ENCODE data around the gene MYO1G. TPM values are rescaled to one million over a fixed set of nuclear protein-coding genes. Genes with fewer than 3 reads are reported as not detected.
A peak's percentile ranks its signal among the peaks of the same experiment; 100 is the strongest.
"Not testable (repeated sequence)": the region's sequence is repeated elsewhere in the genome, so short reads cannot be mapped to it uniquely, and the experiment has no call there.

The MYO1G gene
- total RNA-seq, 1 experiment from 2014 or later: 0.76 TPM

GRCh38 chr7:44999245-45000092 is 20.7 kb upstream of the MYO1G start:
- peak; percentile 98 for DNase-seq (ENCODE audit: low spot score)

- DNase-seq (ENCODE audit: low spot score): no peak
These were observed 19.5 kb upstream of the MYO1G start for GRCh38 chr7:44998153-44998871.

GRCh38 chr7:44995555-44996493 is 17.0 kb upstream of the MYO1G start:
- no peak for DNase-seq (ENCODE audit: low spot score)

GRCh38 chr7:44994877-44995554 is 16.2 kb upstream of the MYO1G start:
- no peak for DNase-seq (ENCODE audit: low spot score)

- DNase-seq (ENCODE audit: low spot score): not testable (repeated sequence)
These were observed 13.4 kb upstream of the MYO1G start for GRCh38 chr7:44992004-44992795.

GRCh38 chr7:44990109-44991023 is 11.6 kb upstream of the MYO1G start:
- DNase-seq (ENCODE audit: low spot score): peak; percentile 95

- DNase-seq (ENCODE audit: low spot score): no peak
These were observed 10.3 kb upstream of the MYO1G start for GRCh38 chr7:44989132-44989531.

- no peak for DNase-seq (ENCODE audit: low spot score)
These were observed 9.9 kb upstream of the MYO1G start for GRCh38 chr7:44988701-44989100.

- DNase-seq (ENCODE audit: low spot score): no peak
These were observed 9.2 kb upstream of the MYO1G start for GRCh38 chr7:44987996-44988395.

GRCh38 chr7:44987457-44987856 is 8.6 kb upstream of the MYO1G start:
- DNase-seq (ENCODE audit: low spot score): no peak

GRCh38 chr7:44986218-44987053 is 7.6 kb upstream of the MYO1G start:
- DNase-seq (ENCODE audit: low spot score): peak; percentile 89

- no peak for DNase-seq (ENCODE audit: low spot score)
These were observed 7.0 kb upstream of the MYO1G start for GRCh38 chr7:44985900-44986217.

GRCh38 chr7:44985033-44985695 is 6.3 kb upstream of the MYO1G start:
- DNase-seq (ENCODE audit: low spot score): no peak

- DNase-seq (ENCODE audit: low spot score): no peak
These were observed 5.6 kb upstream of the MYO1G start for GRCh38 chr7:44984478-44984758.

GRCh38 chr7:44983742-44984477 is 5.1 kb upstream of the MYO1G start:
- no peak for DNase-seq (ENCODE audit: low spot score)

GRCh38 chr7:44982970-44983369 is 4.2 kb upstream of the MYO1G start:
- DNase-seq (ENCODE audit: low spot score): no peak

GRCh38 chr7:44982535-44982923 is 3.7 kb upstream of the MYO1G start:
- no peak for DNase-seq (ENCODE audit: low spot score)

All from A172 (cell line).